Mucosa of stomach (tissue), 1 donor: Measurements from ENCODE around the gene CABP4.

Experiments
- H3K27me3 ChIP-seq: one replicate; pipeline ENCODE4 v1.7.0; 2013; ENCODE audit warnings: mild to moderate bottlenecking, low read length; ENCODE audit not compliant: control insufficient read depth, insufficient read depth
- H3K36me3 ChIP-seq: one replicate; pipeline ENCODE4 v1.7.0; 2013; ENCODE audit warnings: low read length; ENCODE audit not compliant: control insufficient read depth, insufficient read depth
- H3K4me1 ChIP-seq: one replicate; pipeline ENCODE4 v1.7.0; 2013; ENCODE audit warnings: mild to moderate bottlenecking, low read length; ENCODE audit not compliant: control insufficient read depth, insufficient read depth
- H3K4me3 ChIP-seq: one replicate; pipeline ENCODE4 v1.7.0; 2013; ENCODE audit warnings: low read length
- H3K9ac ChIP-seq: one replicate; pipeline ENCODE4 v1.7.0; 2013; ENCODE audit warnings: mild to moderate bottlenecking, low read length, moderate library complexity
- H3K9me3 ChIP-seq: one replicate; pipeline ENCODE4 v1.7.0; 2013; ENCODE audit warnings: mild to moderate bottlenecking, low read length, moderate library complexity; ENCODE audit not compliant: control insufficient read depth
- donor health status: Pancreatic carcinoma.

Gene CABP4

GRCh38 chr11:67441731-67442351, 13.3 kb upstream of the CABP4 start:
- Histone ChIP-seq H3K9me3 (no peaks in the 10 kb centered on the region), H3K9ac (peak overlapping the region; percentile 91), H3K4me1 (peaks cover 45% of the 10 kb centered on the region), H3K4me3 (peak overlapping the region; percentile 61), H3K27me3 (no peaks in the 10 kb centered on the region), H3K36me3 (peaks cover 26% of the 10 kb centered on the region)

- H3K27me3 ChIP-seq, result no peaks in the 10 kb centered on the region
- peak overlapping the region; percentile 61 for H3K4me3 ChIP-seq
- peaks cover 45% of the 10 kb centered on the region for H3K4me1 ChIP-seq
- no peaks in the 10 kb centered on the region for H3K9me3 ChIP-seq
- peak overlapping the region; percentile 91 for H3K9ac ChIP-seq
- H3K36me3 ChIP-seq, result peaks cover 26% of the 10 kb centered on the region
Observed at GRCh38 chr11:67442504-67443404, 12.4 kb upstream of the CABP4 start.

- peaks cover 32% of the 10 kb centered on the region for H3K4me1 ChIP-seq
- no peaks in the 10 kb centered on the region for H3K27me3 ChIP-seq
- H3K9ac ChIP-seq, result no peak overlapping the region
- H3K36me3 ChIP-seq, result peaks cover 12% of the 10 kb centered on the region
- H3K4me3 ChIP-seq, result no peak overlapping the region
- no peaks in the 10 kb centered on the region for H3K9me3 ChIP-seq
Observed at GRCh38 chr11:67445515-67445914, 9.6 kb upstream of the CABP4 start.

GRCh38 chr11:67448220-67448609, 6.9 kb upstream of the CABP4 start:
- Histone ChIP-seq H3K27me3 (no peaks in the 10 kb centered on the region), H3K36me3 (no peaks in the 10 kb centered on the region), H3K9me3 (no peaks in the 10 kb centered on the region), H3K9ac (no peak overlapping the region), H3K4me1 (peaks cover 21% of the 10 kb centered on the region), H3K4me3 (no peak overlapping the region)

GRCh38 chr11:67449116-67449844, 5.9 kb upstream of the CABP4 start:
- no peak overlapping the region for H3K4me3 ChIP-seq
- no peaks in the 10 kb centered on the region for H3K36me3 ChIP-seq
- H3K9ac ChIP-seq, result no peak overlapping the region
- H3K9me3 ChIP-seq, result no peaks in the 10 kb centered on the region
- peaks cover 3% of the 10 kb centered on the region for H3K27me3 ChIP-seq
- H3K4me1 ChIP-seq, result peaks cover 15% of the 10 kb centered on the region

DNA sequence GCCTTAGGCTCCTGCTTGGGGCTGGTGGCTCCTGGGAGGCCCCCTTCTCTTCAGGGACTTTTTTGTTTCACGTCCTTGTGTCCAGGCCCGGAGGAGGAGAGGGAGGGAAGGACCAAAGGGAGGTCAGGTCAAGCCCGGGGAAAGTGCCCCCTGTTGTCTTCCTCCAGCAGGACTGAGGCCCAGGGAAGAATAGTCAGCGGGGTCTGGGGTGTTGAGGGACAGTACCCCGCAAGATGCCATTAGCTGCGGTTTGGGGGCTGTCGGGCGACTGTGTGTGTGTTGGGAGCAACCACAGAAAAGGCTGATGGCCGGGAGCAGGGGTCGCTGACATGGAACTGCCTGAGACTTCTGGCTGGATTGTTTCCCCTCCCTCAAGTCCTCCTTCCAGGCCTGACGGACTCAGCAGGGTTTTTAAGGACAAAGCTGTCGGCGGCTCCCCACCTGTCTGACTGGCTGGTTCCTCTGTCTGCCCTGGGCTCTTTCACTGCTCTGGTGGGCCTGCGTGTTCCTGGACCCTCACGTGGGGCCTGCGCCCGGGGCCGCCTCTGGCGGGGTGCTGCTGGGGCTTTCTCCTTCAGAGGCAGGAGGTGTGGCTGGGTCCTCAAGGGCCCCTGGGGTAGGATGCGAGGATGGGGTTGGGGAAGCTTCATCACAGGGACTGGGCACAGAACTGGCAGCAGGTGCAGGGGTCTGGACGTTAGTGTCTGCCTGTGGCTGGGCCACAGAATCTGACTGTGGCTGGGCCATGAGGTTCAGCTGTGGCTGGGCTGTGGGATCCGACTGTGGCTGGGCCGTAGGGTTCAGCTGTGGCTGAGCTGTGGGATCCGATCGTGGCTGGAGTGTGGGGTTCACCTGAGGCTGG, 4.1 kb upstream of the CABP4 start:
- Histone ChIP-seq H3K4me1 (peaks cover 13% of the 10 kb centered on the region), H3K9me3 (no peaks in the 10 kb centered on the region), H3K4me3 (no peak overlapping the region), H3K27me3 (peaks cover 5% of the 10 kb centered on the region), H3K36me3 (no peaks in the 10 kb centered on the region), H3K9ac (no peak overlapping the region)

- H3K9ac ChIP-seq, result no peak overlapping the region
- H3K4me1 ChIP-seq, result peaks cover 13% of the 10 kb centered on the region
- no peaks in the 10 kb centered on the region for H3K9me3 ChIP-seq
- peaks cover 5% of the 10 kb centered on the region for H3K27me3 ChIP-seq
- H3K36me3 ChIP-seq, result no peaks in the 10 kb centered on the region
- no peak overlapping the region for H3K4me3 ChIP-seq
Observed at GRCh38 chr11:67451658-67451976, 3.5 kb upstream of the CABP4 start.

DNA sequence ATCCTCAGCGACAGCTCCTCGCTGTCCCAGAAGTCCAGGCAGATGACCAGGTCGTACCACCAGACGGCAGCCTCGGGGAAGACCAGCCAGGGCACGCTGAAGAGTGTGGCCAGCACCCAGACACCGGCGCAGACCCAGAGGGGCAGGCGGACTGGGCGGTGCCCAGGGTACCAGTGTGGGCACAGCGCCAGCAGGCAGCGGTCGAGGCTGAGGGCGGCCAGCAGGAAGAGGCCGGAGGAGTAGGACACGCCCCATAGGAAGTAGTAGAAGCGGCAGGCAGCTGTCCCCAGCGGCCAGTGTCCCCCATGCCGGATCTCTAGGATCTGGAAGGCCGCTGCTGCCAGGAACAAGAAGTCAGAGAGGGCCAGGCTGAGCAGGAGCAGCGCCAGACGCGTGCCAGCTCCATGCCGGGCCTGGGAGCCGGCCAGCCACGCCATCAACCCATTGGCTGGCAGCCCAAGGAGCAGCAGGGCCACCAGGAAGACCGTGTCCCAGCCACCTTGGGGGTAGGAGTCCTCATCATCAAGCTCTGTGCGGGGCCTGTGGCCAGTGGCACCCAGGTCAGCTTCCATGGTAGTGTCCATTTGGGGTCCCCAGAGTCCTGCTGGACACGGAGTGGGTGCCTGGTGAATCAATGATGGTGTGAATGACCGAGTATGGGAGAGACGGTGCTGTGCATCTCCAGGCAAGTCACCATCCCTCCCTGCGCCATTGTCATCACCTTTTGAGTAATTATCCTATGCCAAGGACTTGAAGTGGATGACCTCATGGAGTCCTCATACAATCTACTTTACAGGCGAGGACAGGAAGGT, 2.8 kb upstream of the CABP4 start, which contains the start of gene GPR152:
Gene GPR152, minus strand, starts transcription at position 589 of the 812 bp plus-strand sequence. Its CDS starts 5 bp downstream, at position 584.
- peaks cover 13% of the 10 kb centered on the region for H3K4me1 ChIP-seq
- H3K4me3 ChIP-seq, result peak within 1 kb of the TSS; percentile 27
- H3K27me3 ChIP-seq, result peaks cover 5% of the 10 kb centered on the region
- H3K36me3 ChIP-seq, result no peaks in the 10 kb centered on the region
- no peak within 1 kb of the TSS for H3K9ac ChIP-seq
- no peaks in the 10 kb centered on the region for H3K9me3 ChIP-seq

- H3K4me3 ChIP-seq, result no peak overlapping the region
- no peaks in the 10 kb centered on the region for H3K9me3 ChIP-seq
- peaks cover 5% of the 10 kb centered on the region for H3K27me3 ChIP-seq
- H3K36me3 ChIP-seq, result no peaks in the 10 kb centered on the region
- peaks cover 13% of the 10 kb centered on the region for H3K4me1 ChIP-seq
- H3K9ac ChIP-seq, result no peak overlapping the region
Observed at GRCh38 chr11:67453816-67454732, 1.1 kb upstream of the CABP4 start.

DNA sequence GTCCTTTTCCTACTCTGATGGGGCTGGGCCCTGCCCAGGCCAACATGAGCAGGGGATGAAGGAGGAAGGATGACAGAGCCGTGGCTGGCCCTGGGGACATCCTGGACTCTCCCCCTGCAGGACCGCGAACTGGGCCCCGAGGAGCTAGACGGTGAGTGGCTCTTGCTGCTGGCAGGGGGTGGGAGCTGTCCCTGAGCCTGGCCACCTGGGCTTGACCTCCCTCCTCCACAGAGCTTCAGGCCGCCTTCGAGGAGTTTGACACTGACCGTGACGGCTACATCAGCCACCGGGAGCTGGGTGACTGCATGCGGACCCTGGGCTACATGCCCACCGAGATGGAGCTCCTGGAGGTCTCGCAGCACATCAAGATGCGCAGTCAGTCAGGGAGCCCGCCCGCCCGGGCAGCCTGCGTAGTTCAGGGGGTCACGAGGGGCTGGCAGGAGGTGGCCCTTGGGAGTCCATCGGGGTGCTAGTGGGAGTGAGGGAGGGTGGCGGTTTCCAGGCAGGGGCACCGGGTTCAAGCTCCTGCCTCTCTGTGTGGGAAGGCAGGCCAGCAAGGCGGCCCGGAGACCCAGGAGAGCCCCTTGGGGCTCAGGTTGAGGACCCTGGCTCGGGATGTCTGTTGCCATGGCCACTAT, 1.0 kb downstream of the CABP4 start:
- H3K36me3 ChIP-seq, result no peaks in the 10 kb centered on the region
- no peaks in the 10 kb centered on the region for H3K9me3 ChIP-seq
- H3K4me1 ChIP-seq, result peaks cover 13% of the 10 kb centered on the region
- no peak overlapping the region for H3K4me3 ChIP-seq
- no peak overlapping the region for H3K9ac ChIP-seq
- H3K27me3 ChIP-seq, result peaks cover 5% of the 10 kb centered on the region
